ENCODE measurements around the gene DISP3.

The DISP3 gene

GRCh38 chr1:11531314-11531870 is 52.4 kb downstream of the DISP3 start:
- DNase-seq: no peak

- no peak for DNase-seq
These were observed 53.0 kb downstream of the DISP3 start for GRCh38 chr1:11531943-11532342.

GRCh38 chr1:11533790-11534787 is 55.1 kb downstream of the DISP3 start:
- DNase-seq: no peak

GRCh38 chr1:11534846-11535245 is 55.9 kb downstream of the DISP3 start:
- DNase-seq: no peak

GRCh38 chr1:11535316-11535715 is 56.4 kb downstream of the DISP3 start:
- no peak for DNase-seq

GRCh38 chr1:11535761-11536572 is 57.0 kb downstream of the DISP3 start:
- DNase-seq: no peak

- DNase-seq: no peak
These were observed 57.8 kb downstream of the DISP3 start for GRCh38 chr1:11536573-11537379.

GRCh38 chr1:11537380-11537764 is 58.4 kb downstream of the DISP3 start:
- DNase-seq: no peak

- DNase-seq: no peak
These were observed 59.1 kb downstream of the DISP3 start for GRCh38 chr1:11537854-11538591.

GRCh38 chr1:11538886-11539285 is 59.9 kb downstream of the DISP3 start:
- DNase-seq: no peak

- DNase-seq: no peak
These were observed 61.2 kb downstream of the DISP3 start for GRCh38 chr1:11539850-11540772.

GRCh38 chr1:11540773-11541160 is 61.8 kb downstream of the DISP3 start:
- DNase-seq: no peak

GRCh38 chr1:11541236-11541635 is 62.3 kb downstream of the DISP3 start:
- DNase-seq: no peak

- no peak for DNase-seq
These were observed 63.0 kb downstream of the DISP3 start for GRCh38 chr1:11541956-11542355.

GRCh38 chr1:11543392-11543791 is 64.4 kb downstream of the DISP3 start:
- DNase-seq: no peak

GRCh38 chr1:11543796-11544195 is 64.8 kb downstream of the DISP3 start:
- no peak for DNase-seq

GRCh38 chr1:11546456-11546855 is 67.5 kb downstream of the DISP3 start:
- DNase-seq: no peak

- DNase-seq: no peak
These were observed 71.8 kb downstream of the DISP3 start for GRCh38 chr1:11550664-11551283.

- no peak for DNase-seq
These were observed 79.3 kb downstream of the DISP3 start for GRCh38 chr1:11558276-11558675.

GRCh38 chr1:11558871-11559590 is 80.1 kb downstream of the DISP3 start:
- no peak for DNase-seq
